GM12878 (cell line): ENCODE measurements around the gene ACTR2. TPM values are rescaled to one million over a fixed set of nuclear protein-coding genes. Genes with fewer than 3 reads are reported as not detected.

ENCODE experiments used
- CEBPB ChIP-seq, 2 experiments: fragments of 150-350 bp in 1 of 2; IDR thresholded peaks; 2 replicates each; pipeline ENCODE4 v1.6.1; 2012 to 2014; ENCODE audit warnings: low read depth in 2 of 2, low read length in 2 of 2, borderline replicate concordance in 1 of 2, inconsistent platforms in 1 of 2
- CREM ChIP-seq: IDR thresholded peaks from 2 replicates; pipeline ENCODE4 v1.6.1; 2014; ENCODE audit warnings: antibody characterized with exemption, low read depth
- DPF2 ChIP-seq: fragments of 450-650 bp; IDR thresholded peaks from 2 replicates; pipeline ENCODE4 v1.6.1; 2017; ENCODE audit warnings: mild to moderate bottlenecking
- IKZF1 ChIP-seq: fragments of 450-650 bp; conservative IDR thresholded peaks from 2 replicates; pipeline ENCODE4 v1.6.1; 2017; ENCODE audit warnings: antibody characterized with exemption, mild to moderate bottlenecking
- KAT2A ChIP-seq: conservative IDR thresholded peaks from 2 replicates; pipeline ENCODE4 v1.6.1; 2011; ENCODE audit warnings: low read depth, low read length; ENCODE audit not compliant: control insufficient read depth
- KLF5 ChIP-seq: fragments of 450-650 bp; IDR thresholded peaks from 2 replicates; pipeline ENCODE4 v1.6.1; 2014; ENCODE audit warnings: mild to moderate bottlenecking; ENCODE audit not compliant: partially characterized antibody
- LARP7 ChIP-seq: fragments of 450-650 bp; IDR thresholded peaks from 2 replicates; pipeline ENCODE4 v1.6.1; 2017; ENCODE audit warnings: mild to moderate bottlenecking
- MEF2B ChIP-seq: fragments of 450-650 bp; IDR thresholded peaks from 2 replicates; pipeline ENCODE4 v1.6.1; 2018; ENCODE audit warnings: mild to moderate bottlenecking, moderate library complexity; ENCODE audit not compliant: partially characterized antibody, poor library complexity, severe bottlenecking
- NFYA ChIP-seq: IDR thresholded peaks from 2 replicates; pipeline ENCODE4 v1.6.1; 2011; ENCODE audit warnings: low read depth, mild to moderate bottlenecking, low read length, improper control_type of control experiment, borderline replicate concordance
- SMAD1 ChIP-seq: fragments of 450-650 bp; IDR thresholded peaks from 2 replicates; pipeline ENCODE4 v1.6.1; 2018; ENCODE audit warnings: mild to moderate bottlenecking, low read depth; ENCODE audit not compliant: partially characterized antibody
- SP1 ChIP-seq: IDR thresholded peaks from one replicate; pipeline ENCODE4 v1.6.1; 2011; ENCODE audit warnings: low read depth, low read length
- STAT1 ChIP-seq: fragments of 450-650 bp; conservative IDR thresholded peaks from 2 replicates; pipeline ENCODE4 v1.6.1; 2014; ENCODE audit warnings: antibody characterized with exemption, mild to moderate bottlenecking
- ZNF217 ChIP-seq: fragments of 450-650 bp; IDR thresholded peaks from 2 replicates; pipeline ENCODE4 v1.6.1; 2017; ENCODE audit warnings: antibody characterized with exemption, mild to moderate bottlenecking
- ZNF24 ChIP-seq: fragments of 450-650 bp; IDR thresholded peaks from 2 replicates; pipeline ENCODE4 v1.6.1; 2017; ENCODE audit warnings: antibody characterized with exemption, mild to moderate bottlenecking
- ZNF622 ChIP-seq: fragments of 450-650 bp; IDR thresholded peaks from 2 replicates; pipeline ENCODE4 v1.6.1; 2017; ENCODE audit warnings: mild to moderate bottlenecking, inconsistent platforms
- polyA plus RNA-seq, 11 experiments: library from polyadenylated mRNA; depleted of rRNA in 4 of 11; unstranded in 6 of 11; stranded (reverse) in 5 of 11; fragments of >200 nt; fragmentation: Nextera tagmentation in 4 of 11; fragmentation: Illumina TruSeq in 1 of 11; extraction: Ambion mirVana in 4 of 11; extraction: Trizol in 1 of 11; gene quantifications; 1 replicate in 1 of 11; 2 replicates in 10 of 11; pipeline versions ENCODE4 v1.2.1 to v1.2.3, GENCODE V29; 2011 to 2016; ENCODE audit warnings: inconsistent platforms in 2 of 11, missing spikeins in 2 of 11, low read depth in 1 of 11
- total RNA-seq, 4 experiments: library from RNA; depleted of rRNA in 3 of 4; stranded (reverse); fragments of >200 nt in 3 of 4; fragmentation: Illumina TruSeq in 1 of 4; extraction: Trizol in 1 of 4; gene quantifications; 2 replicates each; pipeline versions ENCODE4 v1.2.1 to v1.2.3, GENCODE V29; 2013 to 2021
- TF ChIP-seq, protein P1 (sequence below), 3 experiments: IDR thresholded peaks in 2 of 3; conservative IDR thresholded peaks in 1 of 3; 2 replicates each; pipeline ENCODE4 v1.5.1; 2011; ENCODE audit warnings: low read depth in 3 of 3, low read length in 3 of 3, mild to moderate bottlenecking in 3 of 3, control low read depth in 2 of 3, moderate library complexity in 2 of 3, inconsistent platforms in 1 of 3, mixed read lengths in 1 of 3; ENCODE audit not compliant: control insufficient read depth in 2 of 3, insufficient read depth in 1 of 3; ENCODE audit errors: extremely low read depth in 1 of 3
- TF ChIP-seq, protein P2 (sequence below): fragments of 450-650 bp; IDR thresholded peaks from 2 replicates; pipeline ENCODE4 v1.6.1; 2016; ENCODE audit warnings: mild to moderate bottlenecking, moderate library complexity, borderline replicate concordance
- TF ChIP-seq, protein P3 (sequence below): fragments of 450-650 bp; IDR thresholded peaks from 2 replicates; pipeline ENCODE4 v1.6.1; 2017; ENCODE audit warnings: mild to moderate bottlenecking, low read depth, inconsistent platforms; ENCODE audit not compliant: poor library complexity, severe bottlenecking
- TF ChIP-seq, protein P4 (sequence below): fragments of 450-650 bp; IDR thresholded peaks from 2 replicates; pipeline ENCODE4 v1.6.1; 2017; ENCODE audit warnings: mild to moderate bottlenecking
- TF ChIP-seq, protein P5 (sequence below): fragments of 450-650 bp; IDR thresholded peaks from 2 replicates; pipeline ENCODE4 v1.6.1; 2014; ENCODE audit warnings: mild to moderate bottlenecking

ACTR2 gene
- total and polyA plus RNA-seq, 10 of the 15 experiments (the other 5 are each of a cell fraction or from before 2014, with no cell fraction given): 94.2 to 401 (median 195) TPM

DNA sequence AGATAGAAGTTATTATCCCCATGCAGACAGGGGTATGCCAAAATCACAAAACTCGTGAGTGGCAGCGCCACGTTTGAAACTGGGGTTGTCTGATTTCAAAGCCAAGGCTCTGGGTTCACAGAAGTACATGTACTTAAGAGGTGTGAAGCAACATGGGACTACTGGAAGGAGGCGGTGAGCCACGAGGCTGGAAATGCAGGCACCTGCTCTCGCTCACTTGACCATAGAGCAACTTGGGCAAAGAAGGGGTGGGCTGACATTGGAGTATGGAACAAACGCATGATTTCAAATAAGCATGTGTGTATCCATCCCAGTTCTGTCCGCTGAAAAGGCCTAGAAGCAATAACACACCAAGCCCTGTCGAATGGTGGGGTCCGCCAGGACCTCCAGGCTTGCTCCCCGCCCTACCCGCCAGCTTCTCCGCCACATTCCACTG is 593 bp upstream of the ACTR2 start (continued):
- TF ChIP-seq ZNF24 (no peak), ZNF622 (no peak), IKZF1 (no peak), LARP7 (peak; percentile 20; the same call in 1 of the 2 replicates), CREM (no peak), NFYA (no peak), KAT2A (no peak), STAT1 (no peak), ZNF217 (no peak), SMAD1 (no peak), KLF5 (peak; percentile 30), MEF2B (peak; percentile 13), SP1 (no peak), DPF2 (no peak), CEBPB (IDR thresholded peaks at IDR 0.05; ENCODE audit: borderline replicate concordance in 1 of 2, low read depth in 2 of 2, low read length in 2 of 2) (no peak)
- TF ChIP-seq, protein P1, sequence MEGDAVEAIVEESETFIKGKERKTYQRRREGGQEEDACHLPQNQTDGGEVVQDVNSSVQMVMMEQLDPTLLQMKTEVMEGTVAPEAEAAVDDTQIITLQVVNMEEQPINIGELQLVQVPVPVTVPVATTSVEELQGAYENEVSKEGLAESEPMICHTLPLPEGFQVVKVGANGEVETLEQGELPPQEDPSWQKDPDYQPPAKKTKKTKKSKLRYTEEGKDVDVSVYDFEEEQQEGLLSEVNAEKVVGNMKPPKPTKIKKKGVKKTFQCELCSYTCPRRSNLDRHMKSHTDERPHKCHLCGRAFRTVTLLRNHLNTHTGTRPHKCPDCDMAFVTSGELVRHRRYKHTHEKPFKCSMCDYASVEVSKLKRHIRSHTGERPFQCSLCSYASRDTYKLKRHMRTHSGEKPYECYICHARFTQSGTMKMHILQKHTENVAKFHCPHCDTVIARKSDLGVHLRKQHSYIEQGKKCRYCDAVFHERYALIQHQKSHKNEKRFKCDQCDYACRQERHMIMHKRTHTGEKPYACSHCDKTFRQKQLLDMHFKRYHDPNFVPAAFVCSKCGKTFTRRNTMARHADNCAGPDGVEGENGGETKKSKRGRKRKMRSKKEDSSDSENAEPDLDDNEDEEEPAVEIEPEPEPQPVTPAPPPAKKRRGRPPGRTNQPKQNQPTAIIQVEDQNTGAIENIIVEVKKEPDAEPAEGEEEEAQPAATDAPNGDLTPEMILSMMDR (IDR thresholded peaks at IDR 0.05 in 2 of 3, conservative IDR thresholded peaks at IDR 0.05 in 1 of 3; ENCODE audit: control insufficient read depth in 2 of 3, extremely low read depth in 1 of 3, insufficient read depth in 1 of 3, low read depth in 3 of 3, low read length in 3 of 3): no peak
- TF ChIP-seq, protein P2, sequence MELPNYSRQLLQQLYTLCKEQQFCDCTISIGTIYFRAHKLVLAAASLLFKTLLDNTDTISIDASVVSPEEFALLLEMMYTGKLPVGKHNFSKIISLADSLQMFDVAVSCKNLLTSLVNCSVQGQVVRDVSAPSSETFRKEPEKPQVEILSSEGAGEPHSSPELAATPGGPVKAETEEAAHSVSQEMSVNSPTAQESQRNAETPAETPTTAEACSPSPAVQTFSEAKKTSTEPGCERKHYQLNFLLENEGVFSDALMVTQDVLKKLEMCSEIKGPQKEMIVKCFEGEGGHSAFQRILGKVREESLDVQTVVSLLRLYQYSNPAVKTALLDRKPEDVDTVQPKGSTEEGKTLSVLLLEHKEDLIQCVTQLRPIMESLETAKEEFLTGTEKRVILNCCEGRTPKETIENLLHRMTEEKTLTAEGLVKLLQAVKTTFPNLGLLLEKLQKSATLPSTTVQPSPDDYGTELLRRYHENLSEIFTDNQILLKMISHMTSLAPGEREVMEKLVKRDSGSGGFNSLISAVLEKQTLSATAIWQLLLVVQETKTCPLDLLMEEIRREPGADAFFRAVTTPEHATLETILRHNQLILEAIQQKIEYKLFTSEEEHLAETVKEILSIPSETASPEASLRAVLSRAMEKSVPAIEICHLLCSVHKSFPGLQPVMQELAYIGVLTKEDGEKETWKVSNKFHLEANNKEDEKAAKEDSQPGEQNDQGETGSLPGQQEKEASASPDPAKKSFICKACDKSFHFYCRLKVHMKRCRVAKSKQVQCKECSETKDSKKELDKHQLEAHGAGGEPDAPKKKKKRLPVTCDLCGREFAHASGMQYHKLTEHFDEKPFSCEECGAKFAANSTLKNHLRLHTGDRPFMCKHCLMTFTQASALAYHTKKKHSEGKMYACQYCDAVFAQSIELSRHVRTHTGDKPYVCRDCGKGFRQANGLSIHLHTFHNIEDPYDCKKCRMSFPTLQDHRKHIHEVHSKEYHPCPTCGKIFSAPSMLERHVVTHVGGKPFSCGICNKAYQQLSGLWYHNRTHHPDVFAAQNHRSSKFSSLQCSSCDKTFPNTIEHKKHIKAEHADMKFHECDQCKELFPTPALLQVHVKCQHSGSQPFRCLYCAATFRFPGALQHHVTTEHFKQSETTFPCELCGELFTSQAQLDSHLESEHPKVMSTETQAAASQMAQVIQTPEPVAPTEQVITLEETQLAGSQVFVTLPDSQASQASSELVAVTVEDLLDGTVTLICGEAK: no peak
- TF ChIP-seq, protein P3, sequence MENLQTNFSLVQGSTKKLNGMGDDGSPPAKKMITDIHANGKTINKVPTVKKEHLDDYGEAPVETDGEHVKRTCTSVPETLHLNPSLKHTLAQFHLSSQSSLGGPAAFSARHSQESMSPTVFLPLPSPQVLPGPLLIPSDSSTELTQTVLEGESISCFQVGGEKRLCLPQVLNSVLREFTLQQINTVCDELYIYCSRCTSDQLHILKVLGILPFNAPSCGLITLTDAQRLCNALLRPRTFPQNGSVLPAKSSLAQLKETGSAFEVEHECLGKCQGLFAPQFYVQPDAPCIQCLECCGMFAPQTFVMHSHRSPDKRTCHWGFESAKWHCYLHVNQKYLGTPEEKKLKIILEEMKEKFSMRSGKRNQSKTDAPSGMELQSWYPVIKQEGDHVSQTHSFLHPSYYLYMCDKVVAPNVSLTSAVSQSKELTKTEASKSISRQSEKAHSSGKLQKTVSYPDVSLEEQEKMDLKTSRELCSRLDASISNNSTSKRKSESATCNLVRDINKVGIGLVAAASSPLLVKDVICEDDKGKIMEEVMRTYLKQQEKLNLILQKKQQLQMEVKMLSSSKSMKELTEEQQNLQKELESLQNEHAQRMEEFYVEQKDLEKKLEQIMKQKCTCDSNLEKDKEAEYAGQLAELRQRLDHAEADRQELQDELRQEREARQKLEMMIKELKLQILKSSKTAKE: no peak
- TF ChIP-seq, protein P4, sequence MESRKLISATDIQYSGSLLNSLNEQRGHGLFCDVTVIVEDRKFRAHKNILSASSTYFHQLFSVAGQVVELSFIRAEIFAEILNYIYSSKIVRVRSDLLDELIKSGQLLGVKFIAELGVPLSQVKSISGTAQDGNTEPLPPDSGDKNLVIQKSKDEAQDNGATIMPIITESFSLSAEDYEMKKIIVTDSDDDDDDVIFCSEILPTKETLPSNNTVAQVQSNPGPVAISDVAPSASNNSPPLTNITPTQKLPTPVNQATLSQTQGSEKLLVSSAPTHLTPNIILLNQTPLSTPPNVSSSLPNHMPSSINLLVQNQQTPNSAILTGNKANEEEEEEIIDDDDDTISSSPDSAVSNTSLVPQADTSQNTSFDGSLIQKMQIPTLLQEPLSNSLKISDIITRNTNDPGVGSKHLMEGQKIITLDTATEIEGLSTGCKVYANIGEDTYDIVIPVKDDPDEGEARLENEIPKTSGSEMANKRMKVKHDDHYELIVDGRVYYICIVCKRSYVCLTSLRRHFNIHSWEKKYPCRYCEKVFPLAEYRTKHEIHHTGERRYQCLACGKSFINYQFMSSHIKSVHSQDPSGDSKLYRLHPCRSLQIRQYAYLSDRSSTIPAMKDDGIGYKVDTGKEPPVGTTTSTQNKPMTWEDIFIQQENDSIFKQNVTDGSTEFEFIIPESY: 0 out of 2 replicates have a peak, but pooled peaks have one; percentile 11
- TF ChIP-seq, protein P5, sequence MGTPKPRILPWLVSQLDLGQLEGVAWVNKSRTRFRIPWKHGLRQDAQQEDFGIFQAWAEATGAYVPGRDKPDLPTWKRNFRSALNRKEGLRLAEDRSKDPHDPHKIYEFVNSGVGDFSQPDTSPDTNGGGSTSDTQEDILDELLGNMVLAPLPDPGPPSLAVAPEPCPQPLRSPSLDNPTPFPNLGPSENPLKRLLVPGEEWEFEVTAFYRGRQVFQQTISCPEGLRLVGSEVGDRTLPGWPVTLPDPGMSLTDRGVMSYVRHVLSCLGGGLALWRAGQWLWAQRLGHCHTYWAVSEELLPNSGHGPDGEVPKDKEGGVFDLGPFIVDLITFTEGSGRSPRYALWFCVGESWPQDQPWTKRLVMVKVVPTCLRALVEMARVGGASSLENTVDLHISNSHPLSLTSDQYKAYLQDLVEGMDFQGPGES: no peak
